ENCODE measurements around the gene DAAM1. TPM values are rescaled to one million over a fixed set of nuclear protein-coding genes. Genes with fewer than 3 reads are reported as not detected.

DAAM1 gene
- total and polyA plus RNA-seq, 2 donors (not counting 1 experiment from before 2014, with no cell fraction given) = 11.2 to 34.3 TPM

DNA sequence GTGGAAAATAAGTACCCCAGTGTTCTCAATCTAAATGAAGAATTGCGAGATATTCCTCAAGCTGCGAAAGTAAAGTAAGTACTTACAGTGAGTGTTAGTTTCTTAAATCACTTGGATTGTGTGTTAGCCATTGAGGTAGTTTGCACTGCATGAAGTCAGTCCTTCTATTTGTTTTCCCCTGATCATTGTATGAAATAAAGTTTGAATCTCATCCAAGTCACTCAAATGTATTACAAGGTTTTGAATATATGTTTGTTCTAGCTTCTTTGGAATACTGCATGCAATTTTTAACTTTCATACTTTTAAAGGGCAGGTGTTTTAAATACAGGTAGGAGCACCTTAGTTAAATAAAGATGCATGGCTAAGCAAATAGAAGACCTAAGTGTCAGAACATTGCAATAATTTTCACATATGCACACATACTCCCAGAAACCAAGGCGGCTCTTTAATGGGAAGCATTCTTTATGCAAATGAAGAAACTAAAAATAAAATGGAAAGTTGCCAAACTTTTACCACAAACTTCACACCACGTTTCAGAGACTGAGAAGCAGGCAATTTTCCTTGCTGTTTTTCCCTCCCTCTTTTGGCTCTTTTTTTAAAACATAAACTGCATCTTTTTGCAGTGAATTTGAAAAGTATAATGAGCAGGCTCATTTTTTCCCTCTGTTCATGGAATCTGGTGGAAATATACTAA, 171.1 kb downstream of the DAAM1 start:
- intact Hi-C loops (cut with micrococcal nuclease) = no loop called here
- ATAC-seq (ENCODE audit: low read depth) (no peak), DNase-seq (peak; percentile 8)
- ChIA-PET CTCF (no interaction called here), POLR2A (no interaction called here)
- H3K27me3 ChIP-seq (replicated peaks in 1 of 4; ENCODE audit: control extremely low read depth in 1 of 4, control insufficient read depth in 3 of 4, insufficient read depth in 4 of 4, low read length in 3 of 4) = no peaks in the 10 kb centered on the region
- no peaks in the 10 kb centered on the region for H3K27me3 Mint-ChIP-seq
- no CpG with 5 or more reads among the region's 4 CpGs for WGBS (ENCODE audit: insufficient coverage)
- no peak overlapping the region for H3K27ac ChIP-seq (ENCODE audit: low read length in 2 of 2)
- peak overlapping the region in 1 of 5 experiments; percentile 29 for H3K4me3 ChIP-seq (ENCODE audit: control extremely low read depth in 1 of 5, extremely low read depth in 1 of 5, insufficient read depth in 1 of 5, low read depth in 2 of 5, low read length in 4 of 5)
- H3K79me2 ChIP-seq (ENCODE audit: control insufficient read depth, insufficient read depth, low read length) = no peaks in the 10 kb centered on the region
- no peak for TF ChIP-seq EZH2 (IDR thresholded peaks at IDR 0.05; ENCODE audit: borderline replicate concordance, insufficient read depth, low read depth, low read length, poor library complexity, severe bottlenecking)
- TF ChIP-seq, protein P1, sequence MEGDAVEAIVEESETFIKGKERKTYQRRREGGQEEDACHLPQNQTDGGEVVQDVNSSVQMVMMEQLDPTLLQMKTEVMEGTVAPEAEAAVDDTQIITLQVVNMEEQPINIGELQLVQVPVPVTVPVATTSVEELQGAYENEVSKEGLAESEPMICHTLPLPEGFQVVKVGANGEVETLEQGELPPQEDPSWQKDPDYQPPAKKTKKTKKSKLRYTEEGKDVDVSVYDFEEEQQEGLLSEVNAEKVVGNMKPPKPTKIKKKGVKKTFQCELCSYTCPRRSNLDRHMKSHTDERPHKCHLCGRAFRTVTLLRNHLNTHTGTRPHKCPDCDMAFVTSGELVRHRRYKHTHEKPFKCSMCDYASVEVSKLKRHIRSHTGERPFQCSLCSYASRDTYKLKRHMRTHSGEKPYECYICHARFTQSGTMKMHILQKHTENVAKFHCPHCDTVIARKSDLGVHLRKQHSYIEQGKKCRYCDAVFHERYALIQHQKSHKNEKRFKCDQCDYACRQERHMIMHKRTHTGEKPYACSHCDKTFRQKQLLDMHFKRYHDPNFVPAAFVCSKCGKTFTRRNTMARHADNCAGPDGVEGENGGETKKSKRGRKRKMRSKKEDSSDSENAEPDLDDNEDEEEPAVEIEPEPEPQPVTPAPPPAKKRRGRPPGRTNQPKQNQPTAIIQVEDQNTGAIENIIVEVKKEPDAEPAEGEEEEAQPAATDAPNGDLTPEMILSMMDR (IDR thresholded peaks at IDR 0.05) = no peak
- H3K4me3 Mint-ChIP-seq = peak overlapping the region; percentile 51
- H3K9me3 ChIP-seq (ENCODE audit: control extremely low read depth in 1 of 3, control insufficient read depth in 2 of 3, insufficient read depth in 1 of 3, low read length in 2 of 3) = no peaks in the 10 kb centered on the region
- H4K20me1 ChIP-seq (ENCODE audit: control insufficient read depth, insufficient read depth, low read length, poor library complexity, severe bottlenecking) = no peaks in the 10 kb centered on the region
- H3K9me3 Mint-ChIP-seq (ENCODE audit: insufficient read depth) = no peaks in the 10 kb centered on the region
- H3K4me2 ChIP-seq (replicated peaks; ENCODE audit: low read depth, low read length, poor library complexity, severe bottlenecking) = peak overlapping the region; percentile 45
- no peak overlapping the region for H3K27ac Mint-ChIP-seq
- peak overlapping the region; percentile 41 for H3K9ac ChIP-seq (ENCODE audit: low read length)
- H2AFZ ChIP-seq (ENCODE audit: insufficient read depth, low read depth, low read length, poor library complexity, severe bottlenecking) = no peak overlapping the region
- peaks cover 70% of the 10 kb centered on the region for H3K4me1 Mint-ChIP-seq
- H3K4me1 ChIP-seq (ENCODE audit: control insufficient read depth in 2 of 2, insufficient read depth in 2 of 2, low read length in 2 of 2) = peaks cover 49 to 61% of the 10 kb centered on the region in 2 donors
- peaks cover 0 to 6% of the 10 kb centered on the region in 2 experiments for H3K36me3 ChIP-seq (replicated peaks in 1 of 2; ENCODE audit: control extremely low read depth in 1 of 2, control insufficient read depth in 1 of 2, extremely low read depth in 1 of 2, insufficient read depth in 2 of 2, low read length in 1 of 2)

DNA sequence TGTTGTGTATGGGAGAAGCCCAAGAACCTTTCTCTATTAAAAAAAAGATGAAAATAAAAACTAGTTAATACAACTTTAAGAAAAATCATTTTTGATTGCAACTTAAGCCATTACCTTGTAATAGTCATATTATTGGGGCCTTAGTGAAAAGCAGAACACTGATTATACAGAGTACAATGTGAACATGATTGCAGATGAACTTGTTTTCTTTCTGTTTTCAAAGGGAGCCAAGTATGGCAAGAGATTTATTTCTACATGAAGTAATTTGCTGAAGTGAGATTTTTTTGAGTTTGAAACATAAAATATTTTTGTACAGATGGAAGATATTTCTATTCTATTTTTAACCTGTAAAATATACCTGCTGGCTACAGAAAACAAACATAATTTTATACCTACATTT, 171.8 kb downstream of the DAAM1 start:
- H3K4me3 Mint-ChIP-seq = peak overlapping the region; percentile 14
- H3K27me3 ChIP-seq (replicated peaks in 1 of 4; ENCODE audit: control extremely low read depth in 1 of 4, control insufficient read depth in 3 of 4, insufficient read depth in 4 of 4, low read length in 3 of 4) = no peaks in the 10 kb centered on the region
- H2AFZ ChIP-seq (ENCODE audit: insufficient read depth, low read depth, low read length, poor library complexity, severe bottlenecking) = no peak overlapping the region
- CTCF ChIA-PET = no interaction called here
- H3K27ac ChIP-seq (ENCODE audit: low read length in 2 of 2) = no peak overlapping the region
- H3K4me1 ChIP-seq (ENCODE audit: control insufficient read depth in 2 of 2, insufficient read depth in 2 of 2, low read length in 2 of 2) = peaks cover 48 to 54% of the 10 kb centered on the region in 2 donors
- no peaks in the 10 kb centered on the region for H3K79me2 ChIP-seq (ENCODE audit: control insufficient read depth, insufficient read depth, low read length)
- no peak overlapping the region for H3K27ac Mint-ChIP-seq
- no peaks in the 10 kb centered on the region for H3K27me3 Mint-ChIP-seq
- peak overlapping the region in 1 of 5 experiments; percentile 29 for H3K4me3 ChIP-seq (ENCODE audit: control extremely low read depth in 1 of 5, extremely low read depth in 1 of 5, insufficient read depth in 1 of 5, low read depth in 2 of 5, low read length in 4 of 5)
- H3K36me3 ChIP-seq (replicated peaks in 1 of 2; ENCODE audit: control extremely low read depth in 1 of 2, control insufficient read depth in 1 of 2, extremely low read depth in 1 of 2, insufficient read depth in 2 of 2, low read length in 1 of 2) = peaks cover 0 to 11% of the 10 kb centered on the region in 2 experiments
- peak overlapping the region; percentile 45 for H3K4me2 ChIP-seq (replicated peaks; ENCODE audit: low read depth, low read length, poor library complexity, severe bottlenecking)
- H3K4me1 Mint-ChIP-seq = peaks cover 64% of the 10 kb centered on the region
- POLR2A ChIA-PET = no interaction called here
- H4K20me1 ChIP-seq (ENCODE audit: control insufficient read depth, insufficient read depth, low read length, poor library complexity, severe bottlenecking) = no peaks in the 10 kb centered on the region
- DNase-seq = no peak
- no peaks in the 10 kb centered on the region for H3K9me3 Mint-ChIP-seq (ENCODE audit: insufficient read depth)
- no peaks in the 10 kb centered on the region for H3K9me3 ChIP-seq (ENCODE audit: control extremely low read depth in 1 of 3, control insufficient read depth in 2 of 3, insufficient read depth in 1 of 3, low read length in 2 of 3)
- intact Hi-C loops (cut with micrococcal nuclease) = no loop called here
- ATAC-seq (ENCODE audit: low read depth) = no peak
- TF ChIP-seq, protein P1 (IDR thresholded peaks at IDR 0.05) = no peak
- no peak for TF ChIP-seq EZH2 (IDR thresholded peaks at IDR 0.05; ENCODE audit: borderline replicate concordance, insufficient read depth, low read depth, low read length, poor library complexity, severe bottlenecking)
- peak overlapping the region; percentile 41 for H3K9ac ChIP-seq (ENCODE audit: low read length)
